OCI-LY3 (cell line): ENCODE data around the gene NTPCR.

Experiments
- EZH2phosphoT487 ChIP-seq: fragments of 200-600 bp; shearing (Covaris generic); IDR thresholded peaks from 2 replicates; pipeline ENCODE4 v1.6.1; 2018; ENCODE audit warnings: antibody characterized with exemption, mixed run types, low read depth
- TF ChIP-seq, protein P1 (sequence below): fragments of 200-600, 300-600 bp; sonication (generic); IDR thresholded peaks from 2 replicates; pipeline ENCODE4 v1.5.1; 2014; ENCODE audit warnings: antibody characterized with exemption, low read length, low read depth

DNA sequence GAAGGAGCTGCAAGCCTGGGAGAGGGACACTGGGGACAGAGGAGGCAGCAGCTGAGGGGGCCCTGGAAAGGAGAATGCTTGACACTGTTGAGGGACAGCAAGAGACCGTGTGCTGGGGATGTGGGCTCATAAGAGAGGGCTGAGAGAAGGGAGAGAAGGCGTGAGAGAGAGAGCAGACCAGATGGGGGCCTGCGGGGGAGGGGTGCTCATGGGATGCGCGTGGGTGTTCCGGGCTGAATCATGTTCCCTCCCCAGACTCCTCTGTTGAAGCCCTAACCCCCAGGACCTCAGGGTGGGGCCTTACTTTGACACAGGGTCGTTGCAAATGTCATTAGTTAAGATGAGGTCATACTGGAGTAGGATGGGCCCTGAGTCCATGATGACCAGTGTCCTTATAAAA, 40.8 kb downstream of the NTPCR start:
- TF ChIP-seq, protein P1, sequence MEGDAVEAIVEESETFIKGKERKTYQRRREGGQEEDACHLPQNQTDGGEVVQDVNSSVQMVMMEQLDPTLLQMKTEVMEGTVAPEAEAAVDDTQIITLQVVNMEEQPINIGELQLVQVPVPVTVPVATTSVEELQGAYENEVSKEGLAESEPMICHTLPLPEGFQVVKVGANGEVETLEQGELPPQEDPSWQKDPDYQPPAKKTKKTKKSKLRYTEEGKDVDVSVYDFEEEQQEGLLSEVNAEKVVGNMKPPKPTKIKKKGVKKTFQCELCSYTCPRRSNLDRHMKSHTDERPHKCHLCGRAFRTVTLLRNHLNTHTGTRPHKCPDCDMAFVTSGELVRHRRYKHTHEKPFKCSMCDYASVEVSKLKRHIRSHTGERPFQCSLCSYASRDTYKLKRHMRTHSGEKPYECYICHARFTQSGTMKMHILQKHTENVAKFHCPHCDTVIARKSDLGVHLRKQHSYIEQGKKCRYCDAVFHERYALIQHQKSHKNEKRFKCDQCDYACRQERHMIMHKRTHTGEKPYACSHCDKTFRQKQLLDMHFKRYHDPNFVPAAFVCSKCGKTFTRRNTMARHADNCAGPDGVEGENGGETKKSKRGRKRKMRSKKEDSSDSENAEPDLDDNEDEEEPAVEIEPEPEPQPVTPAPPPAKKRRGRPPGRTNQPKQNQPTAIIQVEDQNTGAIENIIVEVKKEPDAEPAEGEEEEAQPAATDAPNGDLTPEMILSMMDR = no peak
- TF ChIP-seq EZH2phosphoT487 = no peak
